Hepatocyte (in vitro differentiated cells): ENCODE measurements around the gene STK4.

Experiments
- CTCF ChIP-seq: fragments of 200-600 bp; sonication (generic); IDR thresholded peaks from 2 replicates; pipeline ENCODE4 v1.5.1; 2016; ENCODE audit warnings: antibody characterized with exemption, mild to moderate bottlenecking; ENCODE audit not compliant: poor library complexity
- EZH2 ChIP-seq: fragments of 200-600 bp; sonication (generic); IDR thresholded peaks from 2 replicates; pipeline ENCODE4 v1.6.1; 2016; ENCODE audit warnings: antibody characterized with exemption, mild to moderate bottlenecking, borderline replicate concordance
- EZH2phosphoT487 ChIP-seq: fragments of 200-600 bp; sonication (generic); IDR thresholded peaks from one replicate; pipeline ENCODE4 v1.6.1; 2018; ENCODE audit warnings: antibody characterized with exemption, mild to moderate bottlenecking, low read depth, moderate library complexity; ENCODE audit not compliant: unreplicated experiment, severe bottlenecking

GRCh38 chr20:45104786-45105185 lies 138.5 kb downstream of the STK4 start:
- TF ChIP-seq CTCF (no peak), EZH2 (no peak), EZH2phosphoT487 (no peak)
